GM18861 (cell line): Measurements from ENCODE around the gene DDX43.
A peak's percentile ranks its signal among the peaks of the same experiment; 100 is the strongest.
"Not testable (repeated sequence)": the region's sequence is repeated elsewhere in the genome, so short reads cannot be mapped to it uniquely, and the experiment has no call there.

Experiments used
- ATAC-seq: cut with Tn5 transposase; IDR thresholded peaks from one replicate; pipeline ENCODE4 v1.9.1; 2021; ENCODE audit not compliant: unreplicated experiment

Gene DDX43

GRCh38 chr6:73388800-73389512 lies 5.7 kb upstream of the DDX43 start:
- peak; percentile 67 for ATAC-seq

- ATAC-seq = no peak
Measured at GRCh38 chr6:73389854-73390253, 4.8 kb upstream of the DDX43 start.

- ATAC-seq = no peak
Measured at GRCh38 chr6:73391675-73392074, 3.0 kb upstream of the DDX43 start.

- ATAC-seq = not testable (repeated sequence)
Measured at GRCh38 chr6:73392188-73392587, 2.4 kb upstream of the DDX43 start.

- no peak for ATAC-seq
Measured at GRCh38 chr6:73393278-73393677, 1.4 kb upstream of the DDX43 start.

- ATAC-seq = no peak
Measured at GRCh38 chr6:73395875-73396274, 1.2 kb downstream of the DDX43 start.

GRCh38 chr6:73400656-73401055 lies 6.0 kb downstream of the DDX43 start:
- ATAC-seq = no peak

- no peak for ATAC-seq
Measured at GRCh38 chr6:73409395-73409794, 14.8 kb downstream of the DDX43 start.

GRCh38 chr6:73413102-73413501 lies 18.5 kb downstream of the DDX43 start:
- ATAC-seq = no peak

GRCh38 chr6:73418081-73418741 lies 23.6 kb downstream of the DDX43 start:
- no peak for ATAC-seq

- no peak for ATAC-seq
Measured at GRCh38 chr6:73421534-73421933, 26.9 kb downstream of the DDX43 start.

GRCh38 chr6:73435236-73435635 lies 40.6 kb downstream of the DDX43 start:
- no peak for ATAC-seq

- ATAC-seq = no peak
Measured at GRCh38 chr6:73443555-73443954, 48.9 kb downstream of the DDX43 start.

GRCh38 chr6:73451223-73452106 lies 56.8 kb downstream of the DDX43 start:
- peak; percentile 45 for ATAC-seq

GRCh38 chr6:73452107-73452461 lies 57.5 kb downstream of the DDX43 start, which contains the start of gene CGAS:
Gene CGAS (minus strand): TSS chr6:73452297. CDS start chr6:73452181, 116 bp downstream.
- ATAC-seq = peak; percentile 70

GRCh38 chr6:73455865-73456629 lies 61.4 kb downstream of the DDX43 start:
- ATAC-seq = no peak

GRCh38 chr6:73459474-73459873 lies 64.8 kb downstream of the DDX43 start:
- not testable (repeated sequence) for ATAC-seq

GRCh38 chr6:73460056-73460455 lies 65.4 kb downstream of the DDX43 start:
- ATAC-seq = no peak

- ATAC-seq = peak; percentile 94
Measured at GRCh38 chr6:73461537-73462350, 67.1 kb downstream of the DDX43 start, which contains the start of gene MTO1. Gene MTO1 (plus strand): TSS chr6:73461737. CDS start chr6:73461855, 118 bp downstream.
